Effector CD8-positive, alpha-beta T cell (primary cell): ENCODE measurements around the gene A2M.

ENCODE experiments used
- DNase-seq: peaks from one replicate; lab custom pipeline; 2025; lab: John Stamatoyannopoulos, UW

Gene A2M

DNA sequence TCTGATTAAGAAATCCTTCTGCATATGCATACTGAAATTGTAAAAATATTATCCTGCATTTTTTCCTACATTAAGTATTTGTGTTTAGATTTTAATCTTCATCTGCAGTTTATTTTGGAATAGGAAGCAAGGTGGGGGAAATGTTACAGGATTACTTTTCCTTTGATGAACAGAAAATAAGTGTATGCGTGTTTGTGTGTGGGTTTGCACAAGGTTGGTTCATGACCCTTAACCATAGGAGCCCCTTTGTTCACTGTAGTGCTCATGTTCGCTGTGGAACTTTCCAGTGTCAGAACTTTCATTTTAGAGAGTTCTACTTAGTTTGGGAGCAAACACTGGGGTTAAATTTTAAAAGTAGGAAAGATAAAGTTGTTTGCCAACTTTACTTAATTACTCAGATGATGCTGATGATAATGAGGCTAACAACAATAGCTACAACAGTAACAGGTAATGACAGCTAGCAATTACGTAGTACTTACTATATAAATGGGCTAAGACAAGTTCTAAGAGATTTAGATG is 6.4 kb upstream of the A2M start:
- DNase-seq, result no peak

DNA sequence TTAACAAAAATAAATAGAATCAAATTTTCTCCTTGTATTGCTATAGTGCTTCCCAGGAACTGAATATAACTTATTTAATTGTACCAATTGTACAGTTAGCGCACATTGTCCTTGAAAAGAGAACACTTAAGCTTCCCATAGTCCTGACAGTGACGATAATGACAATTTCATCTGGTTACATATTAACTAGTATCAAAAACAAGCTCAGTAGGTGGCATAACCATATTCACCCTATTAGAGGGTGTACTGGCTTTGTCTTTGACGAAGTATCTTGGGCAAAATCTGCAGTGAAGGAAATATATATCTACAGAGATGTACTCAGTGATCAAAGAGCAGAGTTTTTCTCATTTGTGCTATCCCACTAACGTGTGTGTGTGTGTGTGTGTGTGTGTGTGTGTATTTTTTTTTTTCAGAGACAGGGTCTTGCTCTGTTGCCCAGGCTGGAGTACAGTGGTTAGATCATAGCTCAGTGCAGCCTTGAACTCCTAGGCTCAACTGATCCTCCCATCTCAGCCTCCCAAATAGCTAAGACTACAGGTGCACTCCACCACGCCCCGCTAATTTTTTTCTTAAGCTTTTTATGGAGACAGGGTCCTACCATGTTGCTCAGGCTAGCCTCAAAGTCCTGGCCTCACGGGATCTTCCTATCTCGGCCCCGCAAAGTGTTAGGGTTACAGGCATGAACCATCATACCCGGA is 4.9 kb upstream of the A2M start:
- DNase-seq, result no peak

DNA sequence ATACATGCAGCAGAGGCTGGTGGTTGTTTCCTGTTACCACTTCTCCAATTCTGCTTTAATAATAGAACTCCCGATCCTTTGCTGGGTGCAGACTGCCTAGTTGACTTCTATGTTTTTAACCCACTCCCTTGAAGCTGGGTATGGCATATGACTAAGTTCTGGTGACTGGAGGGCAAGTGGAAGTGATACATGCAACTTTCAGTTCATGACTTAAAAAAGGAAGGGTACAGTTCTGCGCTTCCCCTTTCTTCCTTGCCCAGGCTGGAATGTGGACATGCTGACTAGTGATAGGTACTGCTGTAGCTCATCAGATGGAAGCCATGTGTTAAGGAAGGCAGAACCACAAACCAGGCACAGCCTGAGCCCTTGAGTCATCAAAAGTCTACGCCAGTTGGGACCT is 2.4 kb upstream of the A2M start:
- no peak for DNase-seq

DNA sequence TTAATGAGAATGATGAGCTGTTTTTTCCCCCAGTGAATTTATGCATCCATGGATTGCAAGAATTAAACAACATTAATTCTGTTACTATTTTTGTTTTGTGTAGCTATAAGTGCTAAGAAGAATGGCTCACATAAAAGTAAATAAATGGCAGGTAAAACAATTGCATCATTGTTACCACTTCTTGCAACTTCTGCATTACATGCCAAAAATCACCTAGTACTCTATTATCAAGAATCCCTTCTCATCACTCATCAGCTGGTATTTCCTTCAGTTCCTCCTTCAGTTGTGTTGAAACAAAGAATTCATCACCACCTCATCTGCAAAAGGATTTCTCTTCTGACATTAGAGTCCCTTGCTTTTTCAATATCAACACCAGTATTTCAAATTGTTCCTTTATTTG is 773 bp downstream of the A2M start:
- no peak for DNase-seq

DNA sequence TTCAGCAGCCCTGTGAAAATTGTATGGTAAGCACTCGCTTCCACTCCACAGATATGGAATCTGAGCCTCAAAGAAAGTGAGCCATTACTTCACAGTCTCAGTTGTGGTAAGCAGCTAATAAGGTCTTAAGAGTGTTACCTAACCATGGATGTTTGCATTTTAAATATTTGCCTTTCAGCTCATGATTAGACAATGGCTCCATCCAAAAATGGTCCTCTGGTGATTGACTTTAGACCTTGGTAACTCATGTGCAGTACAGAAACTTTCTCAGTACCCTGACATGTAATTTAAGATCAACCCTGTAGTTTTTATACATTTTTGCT is 1.8 kb downstream of the A2M start:
- no peak for DNase-seq

DNA sequence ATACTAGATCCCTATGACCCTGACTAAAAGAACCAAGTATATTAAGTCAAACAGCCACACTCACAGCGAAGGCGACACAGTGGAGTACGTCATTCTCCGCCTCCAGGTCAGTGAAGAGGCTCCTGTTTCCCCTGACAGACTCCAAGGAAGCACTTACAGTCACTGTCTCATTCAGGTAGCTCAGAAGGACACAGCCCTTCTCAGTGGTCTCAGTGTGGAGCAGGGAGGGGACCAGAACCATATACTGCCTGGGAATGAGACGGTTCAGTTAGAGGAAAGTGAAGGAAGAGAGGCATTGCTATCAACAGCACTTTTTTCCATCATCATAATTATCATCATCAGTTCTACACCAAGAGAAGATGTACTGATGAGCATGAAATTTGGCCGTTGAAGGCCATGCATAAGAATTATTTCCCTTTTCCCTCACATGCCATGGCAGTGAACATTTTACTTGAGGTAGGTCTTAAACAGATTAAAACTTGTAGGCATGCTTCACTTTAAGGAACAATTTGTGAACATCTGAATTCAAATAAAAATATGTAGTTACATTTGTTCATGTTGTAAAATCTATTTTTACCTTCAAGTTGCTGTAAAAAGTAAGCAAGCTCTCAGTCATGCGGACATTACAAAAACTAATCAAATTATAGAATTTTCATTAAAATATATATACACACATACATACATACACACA is 2.3 kb downstream of the A2M start:
- no peak for DNase-seq

DNA sequence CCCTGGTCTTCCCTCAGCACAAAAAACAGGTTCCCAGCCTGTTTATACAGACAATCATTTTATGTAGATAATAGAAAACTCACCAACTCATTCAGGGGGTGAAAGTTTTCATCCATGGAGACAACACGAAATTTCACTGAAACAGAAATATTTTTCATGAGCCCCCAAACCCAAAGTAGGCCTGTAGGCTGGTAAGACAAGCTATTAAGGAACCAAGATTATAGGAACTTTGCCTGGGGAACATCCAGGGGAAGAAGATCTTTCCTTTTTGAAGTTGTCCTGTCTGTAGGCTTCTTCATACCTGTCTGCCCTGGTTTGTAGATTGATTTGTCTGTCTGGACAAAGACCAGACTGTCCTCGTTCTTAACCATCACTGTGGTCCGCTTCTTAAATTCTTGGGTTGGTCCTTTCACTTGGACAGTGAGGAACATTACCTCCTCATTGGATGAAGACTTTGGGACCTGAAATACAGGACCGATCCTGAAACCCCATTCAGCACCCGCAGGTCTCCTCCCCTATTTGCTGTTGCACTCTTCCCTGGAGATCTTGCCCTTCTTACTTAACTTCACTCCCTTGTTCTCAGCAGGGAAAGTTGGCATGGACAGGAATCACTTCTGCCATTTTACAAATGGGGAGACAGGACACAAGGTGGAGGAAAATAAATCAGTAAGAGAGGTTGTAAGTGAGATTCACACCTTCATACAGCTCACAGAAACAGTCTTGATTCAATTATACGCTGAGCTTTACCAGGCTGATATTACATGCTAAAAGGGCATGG is 3.5 kb downstream of the A2M start:
- no peak for DNase-seq

DNA sequence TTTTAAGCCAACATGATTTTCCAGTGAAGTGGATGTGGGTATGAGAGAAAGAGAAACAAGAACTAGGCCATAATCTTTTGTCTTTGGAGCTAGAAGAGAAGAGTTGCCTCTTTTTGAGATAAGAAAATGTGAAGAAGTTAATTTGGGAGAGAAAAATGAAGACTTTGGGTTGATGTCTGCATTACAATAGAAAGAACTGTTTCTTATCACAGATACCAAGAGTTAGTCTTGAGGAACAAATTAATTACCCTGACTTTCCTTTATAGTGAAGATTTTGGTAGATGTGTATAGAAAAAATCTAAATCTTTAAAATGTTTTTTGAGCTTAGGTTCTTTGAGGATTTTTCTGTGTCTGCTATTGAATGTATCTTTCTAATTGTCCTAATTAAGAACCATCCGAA is 4.2 kb downstream of the A2M start:
- no peak for DNase-seq

DNA sequence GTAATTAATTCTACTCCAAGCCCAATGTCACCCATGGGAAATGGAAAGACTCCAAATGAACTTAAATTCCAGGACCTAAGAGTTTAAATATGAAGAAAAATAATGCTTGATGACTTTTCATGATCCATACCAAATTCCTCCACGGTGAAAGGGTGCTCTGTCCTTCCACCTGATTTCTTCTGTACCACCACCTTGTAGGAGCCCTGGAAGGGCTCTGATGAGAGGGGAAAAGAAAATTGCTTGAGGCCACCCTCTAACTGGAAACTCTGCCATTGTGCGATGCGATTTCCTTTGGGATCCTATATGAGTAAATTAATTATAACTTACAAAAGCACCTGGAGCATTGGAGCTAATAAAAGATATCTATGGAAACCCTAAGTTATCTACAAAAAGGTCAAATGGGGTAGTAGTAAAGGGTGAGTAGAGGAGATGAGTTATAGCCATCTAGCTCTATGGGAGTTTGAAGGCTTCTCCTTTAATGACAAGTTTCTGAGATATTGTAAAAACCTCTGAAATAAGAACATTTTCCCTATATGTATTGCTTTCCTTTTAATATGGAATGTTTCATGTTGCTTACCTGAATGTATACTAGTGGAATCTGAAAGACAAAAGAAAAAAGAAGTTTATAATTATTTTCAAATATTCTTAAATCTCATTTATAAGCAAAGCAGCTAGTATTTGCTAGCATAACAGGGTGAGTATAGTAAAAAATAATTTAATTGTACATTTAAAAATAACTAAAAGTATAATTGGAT is 5.8 kb downstream of the A2M start:
- DNase-seq, result no peak

DNA sequence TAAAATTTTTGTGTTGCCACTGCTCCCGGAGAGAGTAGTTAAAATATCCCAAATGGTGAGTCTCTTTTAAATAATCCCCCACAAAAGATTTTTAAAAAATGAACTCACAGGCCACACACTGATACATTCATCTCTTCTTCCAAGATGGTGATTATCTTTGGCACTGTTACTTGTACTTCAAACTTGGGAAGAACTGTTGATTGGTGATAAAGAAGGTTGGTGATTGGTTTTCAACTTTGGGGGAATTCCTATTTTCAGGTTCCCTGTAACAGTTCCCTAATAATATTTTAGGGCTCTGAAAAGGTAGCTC is 6.6 kb downstream of the A2M start:
- no peak for DNase-seq

DNA sequence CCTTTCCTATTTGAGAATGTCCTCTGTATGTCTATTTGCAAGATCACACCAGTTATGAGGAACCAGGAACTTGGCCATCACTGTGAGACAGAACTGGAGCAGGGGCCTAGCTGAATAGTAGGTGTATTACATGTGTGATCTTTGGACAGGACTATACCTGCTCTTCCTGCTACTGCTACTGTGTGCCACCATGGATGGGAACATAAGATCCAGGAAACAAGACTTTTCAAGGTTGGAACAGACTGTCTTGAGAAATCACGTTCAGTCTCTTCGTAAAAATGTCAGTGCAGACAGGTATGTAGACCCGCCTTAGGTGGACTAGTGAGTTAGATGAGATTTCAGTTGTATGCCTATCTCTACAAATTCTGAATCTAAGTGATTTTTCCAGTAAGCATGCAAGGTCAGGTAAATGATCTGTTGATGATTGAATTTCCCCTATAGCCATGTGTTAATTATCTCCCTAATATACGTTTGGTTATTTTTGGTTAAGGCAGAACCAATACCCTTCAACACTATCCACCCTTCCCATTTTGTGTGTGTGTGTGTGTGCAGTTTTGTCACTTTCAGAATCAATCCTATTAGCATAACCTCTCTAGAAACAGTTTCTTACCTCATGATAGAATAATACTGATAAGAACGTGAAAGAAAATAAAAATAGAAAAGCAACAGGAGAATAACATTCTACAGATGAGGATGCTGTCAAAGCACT is 7.1 kb downstream of the A2M start:
- DNase-seq, result no peak

DNA sequence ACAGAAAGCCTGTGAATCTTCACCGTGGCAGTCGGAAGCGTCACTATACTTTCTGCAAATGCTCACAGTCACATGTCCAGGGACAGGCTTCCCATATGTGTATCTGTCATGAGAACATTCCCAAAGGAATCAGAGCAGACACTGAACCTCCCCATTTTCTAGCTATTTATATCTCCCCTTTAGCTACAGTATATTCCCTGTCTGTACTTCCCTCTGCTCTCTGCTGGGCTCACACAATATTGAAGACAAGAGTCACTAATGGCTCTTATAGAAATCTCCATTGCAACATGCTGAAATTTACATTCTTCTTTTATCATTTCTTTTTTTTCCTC is 8.2 kb downstream of the A2M start:
- no peak for DNase-seq

DNA sequence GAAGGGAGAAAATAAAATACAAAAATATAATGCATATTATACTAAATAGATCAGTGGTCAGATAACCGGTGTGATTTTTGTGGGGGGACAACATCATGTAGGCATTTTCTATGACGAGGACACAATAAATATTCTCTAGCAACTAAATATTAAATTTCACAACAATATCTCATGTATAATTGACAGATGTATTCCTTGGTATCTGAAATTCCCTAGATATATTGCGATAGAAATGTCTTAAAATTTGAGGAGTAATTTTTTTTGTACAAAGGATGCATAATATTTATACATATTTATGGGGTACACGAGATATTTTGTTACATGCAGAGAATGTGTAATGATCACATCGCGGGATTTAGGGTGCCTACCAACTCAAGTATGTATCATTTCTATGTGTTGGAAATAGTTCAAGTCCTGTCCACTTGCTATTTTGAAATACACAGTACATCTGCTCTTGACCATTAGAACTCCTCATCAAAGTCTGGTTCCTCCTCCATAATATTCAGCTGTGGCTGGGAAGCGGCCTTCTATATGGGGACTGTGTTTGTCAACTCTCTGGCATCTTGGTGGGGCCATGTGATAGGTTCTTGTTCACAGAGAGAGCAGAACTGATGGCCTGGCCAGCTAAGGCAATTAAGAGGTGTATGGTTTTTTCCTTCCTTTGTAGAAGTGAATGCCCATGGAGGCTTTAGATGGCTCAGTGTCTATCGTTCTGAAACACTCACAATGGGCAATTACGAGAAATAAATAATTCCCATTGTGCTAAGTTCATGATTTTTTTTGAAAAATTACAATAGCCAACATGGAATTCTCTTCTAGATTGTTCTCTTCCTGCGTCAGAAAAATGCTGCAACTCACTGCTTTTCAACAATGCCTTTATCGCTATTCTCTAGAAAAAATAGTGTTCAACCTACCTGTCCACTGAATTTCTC is 8.8 kb downstream of the A2M start:
- no peak for DNase-seq

DNA sequence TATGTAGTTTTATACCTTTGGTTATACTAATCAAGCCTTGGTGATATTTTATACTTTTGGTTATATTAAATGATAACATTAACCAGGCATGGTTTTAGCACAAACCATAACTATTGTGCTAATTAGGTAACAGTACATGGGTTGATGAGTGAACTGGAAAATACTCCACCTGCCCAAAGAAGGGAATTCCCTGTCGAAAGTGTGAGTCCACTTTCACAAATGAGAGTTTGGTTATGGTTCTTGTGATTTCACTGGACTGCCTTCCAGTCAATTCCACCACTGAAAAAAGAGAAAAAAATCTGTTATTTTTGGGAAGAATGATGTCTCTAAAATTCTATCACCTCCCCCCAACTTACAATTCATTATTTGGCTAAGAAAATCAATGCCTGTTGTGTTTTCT is 9.7 kb downstream of the A2M start:
- DNase-seq, result no peak

DNA sequence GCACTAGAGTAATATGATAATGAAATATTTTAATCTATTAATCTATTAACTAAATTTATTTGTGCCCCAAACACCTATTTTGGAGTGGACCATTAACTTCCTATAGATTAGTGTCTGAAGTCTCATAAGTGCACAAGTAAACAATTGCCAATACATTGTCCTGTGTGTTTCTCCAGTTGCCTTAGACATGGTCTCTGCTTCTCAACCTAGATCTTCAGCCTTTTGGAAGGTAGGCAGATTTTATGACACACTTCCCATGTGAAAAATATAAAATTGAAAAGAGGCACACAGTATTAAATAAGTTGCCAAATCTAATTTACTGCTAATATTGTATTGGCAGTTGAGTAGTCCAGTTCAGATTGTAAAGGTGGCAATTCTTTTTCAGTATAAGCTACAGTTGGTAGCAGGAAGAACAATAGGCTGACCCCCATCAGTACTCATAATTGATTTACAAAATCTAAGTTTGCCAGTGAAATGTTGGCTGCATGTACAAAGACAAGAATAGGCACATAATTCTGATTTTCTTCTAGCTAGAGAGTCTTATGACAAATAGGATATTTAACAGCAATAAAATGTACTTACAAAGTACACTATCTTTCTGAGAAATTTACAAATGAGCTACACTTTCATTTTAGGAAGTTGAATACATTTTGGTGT is 10.8 kb downstream of the A2M start:
- DNase-seq, result no peak

DNA sequence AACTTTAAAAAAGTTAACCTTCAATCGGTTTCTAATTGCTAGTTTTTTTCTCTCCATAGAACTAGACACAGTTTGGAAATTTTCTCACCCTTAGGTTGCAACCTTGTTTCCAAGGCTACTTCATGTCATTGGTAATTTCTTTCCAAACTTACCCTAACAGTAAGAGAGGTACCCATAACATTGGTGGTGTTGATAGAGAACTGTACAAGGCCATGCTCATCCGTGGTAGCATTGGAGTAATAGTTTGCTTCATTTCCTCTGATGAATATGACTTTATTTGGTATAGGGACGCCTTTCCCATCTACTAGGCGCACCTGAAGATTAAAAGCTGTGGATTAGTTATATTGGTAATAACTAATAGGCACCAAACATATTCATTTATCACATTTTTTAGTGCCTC is 11.6 kb downstream of the A2M start:
- DNase-seq, result no peak

DNA sequence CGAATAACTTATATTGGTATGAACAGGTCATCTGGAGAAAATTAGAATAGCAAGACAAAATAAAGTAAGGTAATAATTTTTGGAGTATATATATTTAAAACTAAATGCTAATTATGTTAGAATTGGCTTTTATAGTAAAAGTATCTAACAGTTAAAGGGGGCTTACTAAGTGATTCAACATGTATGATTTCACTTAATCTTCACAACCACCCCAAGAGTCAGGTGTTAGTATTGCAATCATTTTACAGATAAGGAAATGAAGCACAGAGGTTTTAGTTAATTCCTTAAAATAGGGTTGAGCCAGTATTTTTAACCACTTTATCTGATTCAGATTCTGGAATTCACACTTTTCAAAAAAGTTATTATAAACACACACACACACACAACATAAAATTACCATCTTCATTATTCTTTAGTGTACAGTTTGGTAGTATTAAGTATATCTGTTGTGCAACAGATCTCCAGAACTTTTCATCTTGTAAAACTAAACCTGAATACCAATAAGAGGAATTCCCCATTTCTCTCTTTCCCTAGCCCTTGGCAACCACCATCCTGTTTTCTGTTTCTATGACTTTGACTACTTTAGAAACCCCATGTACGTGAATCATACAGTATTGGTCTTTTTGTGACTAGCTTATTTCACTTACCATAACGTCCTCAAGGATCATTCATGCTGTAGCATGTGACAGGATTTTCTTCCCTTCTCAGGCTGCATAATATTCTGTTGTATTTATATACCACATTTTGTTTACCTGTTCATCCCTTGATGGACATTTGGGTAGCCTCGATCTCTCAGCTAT is 12.5 kb downstream of the A2M start:
- DNase-seq, result no peak

DNA sequence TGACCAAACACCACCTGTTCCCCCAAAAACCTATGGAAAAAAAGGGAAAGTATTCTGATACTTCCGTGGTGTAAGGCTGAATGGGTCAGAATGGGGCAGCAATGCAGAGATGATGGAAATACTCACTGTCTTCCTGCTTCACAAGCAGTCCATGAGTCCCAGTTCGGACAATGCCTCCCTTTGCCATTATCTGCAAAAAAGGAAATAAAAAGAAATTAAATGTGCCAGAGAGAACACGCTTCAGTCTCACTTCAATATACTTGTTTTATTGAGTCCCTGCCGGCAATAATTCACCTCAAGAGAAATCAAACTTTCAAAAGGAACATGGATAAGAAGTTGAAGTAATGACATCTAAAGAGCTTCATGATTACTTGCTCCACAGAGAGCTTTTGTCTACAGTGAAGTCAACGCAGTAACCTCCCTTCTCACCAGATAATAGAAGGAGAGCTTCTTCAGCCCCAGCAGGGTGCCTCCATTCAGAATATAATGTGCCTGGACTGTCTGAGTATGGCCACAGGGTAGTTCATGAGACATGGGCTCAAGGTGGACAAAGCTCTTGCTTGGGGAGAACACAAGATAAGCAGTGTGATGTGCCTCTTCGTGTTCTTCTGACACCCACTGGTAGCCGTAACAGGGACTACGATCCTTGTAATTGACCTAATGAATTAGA is 14.6 kb downstream of the A2M start:
- DNase-seq, result no peak
